Caco-2 (cell line): ENCODE data around the gene TP53TG5. TPM values are rescaled to one million over a fixed set of nuclear protein-coding genes. Genes with fewer than 3 reads are reported as not detected.

Experiments
- BruUV-seq: library from RNA; stranded (reverse); fragments of 400-500 nt; replicated peaks from 2 replicates; lab custom pipeline; 2021; lab: Mats Ljungman, UMichigan
- CTCF ChIA-PET: fragments of 300-600 bp; sonication (Branson Sonifier 250); formaldehyde crosslinking; loops from one replicate; lab custom pipeline; 2022; ENCODE audit warnings: antibody characterized with exemption; lab: Charles Lee
- POLR2A ChIA-PET: fragments of 300-600 bp; sonication (Branson Sonifier 250); formaldehyde crosslinking; loops from one replicate; lab custom pipeline; 2022; ENCODE audit warnings: antibody characterized with exemption; lab: Charles Lee
- DNase-seq, 2 experiments: peaks; one replicate each; pipeline versions ENCODE4 v3.0.0 to v3.0.0-alpha.2; 2020 to 2022
- H3K27me3 ChIP-seq: replicated peaks from 2 replicates; pipeline ENCODE4 v1.6.0; 2011; ENCODE audit warnings: low read length; ENCODE audit not compliant: control insufficient read depth, insufficient read depth
- H3K36me3 ChIP-seq: 2 replicates; pipeline ENCODE4 v1.5.1; 2011; ENCODE audit warnings: low read length; ENCODE audit not compliant: control insufficient read depth, insufficient read depth
- H3K4me1 ChIP-seq: fragments of 250-450 bp; sonication (Bioruptor Pico); 2 replicates; pipeline ENCODE4 v1.5.1; 2020; ENCODE audit warnings: mild to moderate bottlenecking
- H3K4me3 ChIP-seq: 2 replicates; pipeline ENCODE4 v1.5.1; 2011; ENCODE audit warnings: low read depth, mild to moderate bottlenecking, control low read depth, low read length
- H3K9me3 ChIP-seq: fragments of 250-450 bp; sonication (Bioruptor Pico); 2 replicates; pipeline ENCODE4 v1.5.1; 2020; ENCODE audit warnings: mild to moderate bottlenecking, moderate library complexity
- H3K27ac Mint-ChIP-seq: one replicate; pipeline ENCODE4 v1.8.0; 2022; ENCODE audit warnings: mixed read lengths; ENCODE audit not compliant: unreplicated experiment
- H3K27me3 Mint-ChIP-seq: one replicate; pipeline ENCODE4 v1.8.0; 2022; ENCODE audit warnings: mixed read lengths; ENCODE audit not compliant: insufficient read depth, unreplicated experiment
- H3K36me3 Mint-ChIP-seq: one replicate; pipeline ENCODE4 v1.8.0; 2022; ENCODE audit warnings: mild to moderate bottlenecking, mixed read lengths; ENCODE audit not compliant: insufficient read depth, unreplicated experiment
- H3K4me1 Mint-ChIP-seq: one replicate; pipeline ENCODE4 v1.8.0; 2022; ENCODE audit warnings: low read depth, mixed read lengths; ENCODE audit not compliant: unreplicated experiment
- H3K4me3 Mint-ChIP-seq: one replicate; pipeline ENCODE4 v1.8.0; 2022; ENCODE audit warnings: mild to moderate bottlenecking, moderate library complexity, mixed read lengths; ENCODE audit not compliant: unreplicated experiment
- H3K9me3 Mint-ChIP-seq: one replicate; pipeline ENCODE4 v1.8.0; 2022; ENCODE audit warnings: mixed read lengths; ENCODE audit not compliant: unreplicated experiment
- CTCF ChIP-seq, 2 experiments: fragments of 200-600 bp in 1 of 2; IDR thresholded peaks; 1 replicate in 1 of 2; 2 replicates in 1 of 2; pipeline versions ENCODE4 v1.5.1 to v1.8.0; 2011 to 2022; ENCODE audit warnings: antibody characterized with exemption in 1 of 2, control low read depth in 1 of 2, inconsistent platforms in 1 of 2, low read depth in 1 of 2, low read length in 1 of 2, mild to moderate bottlenecking in 1 of 2, moderate library complexity in 1 of 2; ENCODE audit not compliant: insufficient read depth in 1 of 2, severe bottlenecking in 1 of 2, unreplicated experiment in 1 of 2
- intact Hi-C: fragments of 100-400 bp; cut with micrococcal nuclease; formaldehyde crosslinking; loops from one replicate; pipeline ENCODE4 v1.10.0; 2022; ENCODE audit not compliant: unreplicated experiment
- total RNA-seq: library from RNA; stranded (reverse); gene quantifications from 2 replicates; pipeline ENCODE4 v1.2.3, GENCODE V29; 2022

The TP53TG5 gene
- total RNA-seq, 1 experiment from 2014 or later: not detected

GRCh38 chr20:45339084-45339483 lies 39.0 kb downstream of the TP53TG5 start:
- H3K4me3 Mint-ChIP-seq: peak overlapping the region; percentile 39
- no peaks in the 10 kb centered on the region for H3K9me3 ChIP-seq
- BruUV-seq: no TSS peak
- H3K36me3 ChIP-seq: peaks cover 17% of the 10 kb centered on the region
- H3K4me1 ChIP-seq: peaks cover 81% of the 10 kb centered on the region
- no peaks in the 10 kb centered on the region for H3K27me3 Mint-ChIP-seq
- H3K27me3 ChIP-seq: no peaks in the 10 kb centered on the region
- no peak for DNase-seq
- peaks cover 100% of the 10 kb centered on the region for H3K36me3 Mint-ChIP-seq
- intact Hi-C loops: no loop called here
- H3K27ac Mint-ChIP-seq: peak overlapping the region; percentile 77
- peaks cover 82% of the 10 kb centered on the region for H3K4me1 Mint-ChIP-seq
- ChIA-PET CTCF (interaction anchor here (0.6 kb wide), 1 partner anchor 13 kb away, joined by 3 read pairs; no protein-coding TSS in a partner anchor), POLR2A (no interaction called here)
- H3K9me3 Mint-ChIP-seq: no peaks in the 10 kb centered on the region
- no peak for TF ChIP-seq CTCF (IDR thresholded peaks at IDR 0.05; ENCODE audit: insufficient read depth in 1 of 2, low read depth in 1 of 2, low read length in 1 of 2, severe bottlenecking in 1 of 2, unreplicated experiment in 1 of 2)
- no peak overlapping the region for H3K4me3 ChIP-seq

DNA sequence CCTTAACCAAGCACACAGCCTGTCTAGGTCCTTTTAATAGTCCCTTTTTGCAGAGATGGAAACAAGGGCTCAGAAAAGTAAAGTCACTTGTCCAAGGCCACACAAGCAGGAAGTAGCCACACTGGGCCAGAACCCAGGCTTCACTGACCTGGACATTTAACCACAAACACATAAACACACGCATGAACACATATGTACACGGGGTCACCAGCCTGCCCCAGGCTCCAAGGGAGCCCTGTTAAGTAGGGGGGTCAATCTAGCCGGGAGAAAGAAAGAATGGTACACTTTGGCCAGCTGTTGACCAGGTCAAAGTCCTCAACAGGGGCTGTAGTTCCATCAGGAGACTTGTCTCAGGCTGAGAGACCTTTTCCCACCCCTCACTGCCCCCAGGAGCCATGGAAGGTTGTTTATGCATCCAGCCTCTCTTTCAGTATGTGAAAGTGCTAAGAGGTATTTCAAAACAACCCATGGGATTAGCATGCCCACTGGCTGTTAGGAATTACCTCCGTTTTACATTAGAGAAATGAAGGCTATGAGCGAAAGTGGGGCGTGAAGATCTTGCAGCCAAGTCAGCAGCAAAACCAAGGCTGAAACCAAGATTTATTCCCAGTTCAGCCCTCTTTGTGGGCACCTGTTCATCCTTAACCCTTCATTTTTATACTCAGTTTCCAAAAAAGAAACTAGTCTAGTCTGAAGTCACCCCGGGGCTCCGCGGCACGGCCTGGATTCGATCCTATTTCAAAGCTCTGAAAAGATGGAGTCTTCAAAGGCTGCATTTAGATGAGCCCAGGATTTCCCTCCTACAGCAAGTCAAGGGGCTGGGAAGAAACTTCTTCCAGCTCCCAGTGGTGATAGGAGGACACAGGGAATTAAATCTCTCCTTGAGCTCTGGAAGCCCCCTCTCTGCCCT lies 39.7 kb downstream of the TP53TG5 start:
- Histone ChIP-seq H3K9me3 (no peaks in the 10 kb centered on the region), H3K4me1 (peaks cover 74% of the 10 kb centered on the region), H3K36me3 (peaks cover 17% of the 10 kb centered on the region), H3K4me3 (no peak overlapping the region), H3K27me3 (no peaks in the 10 kb centered on the region)
- ChIA-PET POLR2A (interaction anchor here (1.5 kb wide), 1 partner anchor 9 kb away, joined by 8 read pairs; the partner anchor contains the start of gene SDC4), CTCF (interaction anchor here (0.6 to 1.9 kb wide), 5 partner anchors 14 to 1507 kb away, joined by 3 to 17 read pairs (median 8); partner anchors contain the start of gene SYS1)
- no peaks in the 10 kb centered on the region for H3K9me3 Mint-ChIP-seq
- intact Hi-C loops: no loop called here
- no peak for TF ChIP-seq CTCF (IDR thresholded peaks at IDR 0.05; ENCODE audit: insufficient read depth in 1 of 2, low read depth in 1 of 2, low read length in 1 of 2, severe bottlenecking in 1 of 2, unreplicated experiment in 1 of 2)
- H3K27me3 Mint-ChIP-seq: no peaks in the 10 kb centered on the region
- peak overlapping the region; percentile 77 for H3K27ac Mint-ChIP-seq
- H3K36me3 Mint-ChIP-seq: peaks cover 99% of the 10 kb centered on the region
- H3K4me1 Mint-ChIP-seq: peaks cover 75% of the 10 kb centered on the region
- BruUV-seq: no TSS peak
- H3K4me3 Mint-ChIP-seq: peak overlapping the region; percentile 39
- no peak for DNase-seq

- Histone ChIP-seq H3K4me1 (peaks cover 66% of the 10 kb centered on the region), H3K4me3 (no peak overlapping the region), H3K9me3 (no peaks in the 10 kb centered on the region), H3K36me3 (peaks cover 18% of the 10 kb centered on the region), H3K27me3 (no peaks in the 10 kb centered on the region)
- Mint-ChIP-seq H3K27ac (peak overlapping the region; percentile 77), H3K36me3 (peaks cover 99% of the 10 kb centered on the region), H3K27me3 (no peaks in the 10 kb centered on the region), H3K4me1 (peaks cover 67% of the 10 kb centered on the region), H3K4me3 (peak overlapping the region; percentile 4), H3K9me3 (no peaks in the 10 kb centered on the region)
- ChIA-PET CTCF (interaction anchor here (0.6 to 2.0 kb wide), 10 partner anchors 11 to 1506 kb away, joined by 3 to 17 read pairs (median 6); partner anchors contain the start of gene SYS1), POLR2A (interaction anchor here (0.9 to 1.5 kb wide), 3 partner anchors 10 to 26 kb away, joined by 4 to 8 read pairs (median 6); partner anchors contain the start of genes SDC4 and SYS1)
- peak in 1 of 2 experiments; percentile 70 for DNase-seq
- BruUV-seq: no TSS peak
- intact Hi-C loops: no loop called here
- no peak for TF ChIP-seq CTCF (IDR thresholded peaks at IDR 0.05; ENCODE audit: insufficient read depth in 1 of 2, low read depth in 1 of 2, low read length in 1 of 2, severe bottlenecking in 1 of 2, unreplicated experiment in 1 of 2)
These were observed 40.6 kb downstream of the TP53TG5 start for GRCh38 chr20:45337367-45338120.
